Osteoblast (primary cell): ENCODE data around the gene ALG6. TPM values are rescaled to one million over a fixed set of nuclear protein-coding genes. Genes with fewer than 3 reads are reported as not detected.

Experiments used
- DNase-seq: peaks from one replicate; pipeline ENCODE4 v3.0.0; 2011; ENCODE audit warnings: low spot score, mixed read lengths; ENCODE audit not compliant: insufficient read length; ENCODE audit errors: missing footprints
- H2AFZ ChIP-seq: 2 replicates; pipeline ENCODE4 v1.6.0; 2011; ENCODE audit warnings: mild to moderate bottlenecking, low read length
- H3K27ac ChIP-seq: 2 replicates; pipeline ENCODE4 v1.5.1; 2011; ENCODE audit warnings: mild to moderate bottlenecking, low read depth, low read length, moderate library complexity
- H3K27me3 ChIP-seq: 2 replicates; pipeline ENCODE4 v1.6.0; 2012; ENCODE audit warnings: mild to moderate bottlenecking, control low read depth, inconsistent platforms, low read length, moderate library complexity; ENCODE audit not compliant: insufficient read depth
- H3K36me3 ChIP-seq: 2 replicates; pipeline ENCODE4 v1.5.1; 2011; ENCODE audit warnings: mild to moderate bottlenecking, low read length, control low read depth, moderate library complexity; ENCODE audit not compliant: insufficient read depth
- H3K4me1 ChIP-seq: 2 replicates; pipeline ENCODE4 v1.5.1; 2011; ENCODE audit warnings: mild to moderate bottlenecking, low read length, control low read depth, moderate library complexity; ENCODE audit not compliant: insufficient read depth
- H3K4me2 ChIP-seq: 2 replicates; pipeline ENCODE4 v1.6.0; 2011; ENCODE audit warnings: mild to moderate bottlenecking, low read length; ENCODE audit not compliant: insufficient read depth
- H3K4me3 ChIP-seq: fragments of 200-600 bp; sonication (generic); 3 replicates; pipeline ENCODE4 v1.5.1; 2012; ENCODE audit warnings: mild to moderate bottlenecking, low read length, inconsistent platforms; ENCODE audit not compliant: insufficient read depth
- H3K79me2 ChIP-seq: 2 replicates; pipeline ENCODE4 v1.6.0; 2012; ENCODE audit warnings: mild to moderate bottlenecking, low read length, control low read depth, inconsistent platforms; ENCODE audit not compliant: insufficient read depth
- H3K9me3 ChIP-seq: 2 replicates; pipeline ENCODE4 v1.5.1; 2011; ENCODE audit warnings: low read depth, low read length, control low read depth
- H4K20me1 ChIP-seq: 2 replicates; pipeline ENCODE4 v1.6.0; 2012; ENCODE audit warnings: mild to moderate bottlenecking, low read length, control low read depth; ENCODE audit not compliant: insufficient read depth
- total RNA-seq: library from RNA; depleted of rRNA; stranded (reverse); fragments of >200 nt; gene quantifications from 2 replicates; pipeline ENCODE4 v1.2.3, GENCODE V29; 2012
- TF ChIP-seq, protein P1 (sequence below): IDR thresholded peaks from 2 replicates; pipeline ENCODE4 v1.5.1; 2011; ENCODE audit warnings: mild to moderate bottlenecking, low read depth, low read length, moderate library complexity; ENCODE audit errors: extremely low read depth

The ALG6 gene
- total RNA-seq, 1 donor: 8.3 TPM

DNA sequence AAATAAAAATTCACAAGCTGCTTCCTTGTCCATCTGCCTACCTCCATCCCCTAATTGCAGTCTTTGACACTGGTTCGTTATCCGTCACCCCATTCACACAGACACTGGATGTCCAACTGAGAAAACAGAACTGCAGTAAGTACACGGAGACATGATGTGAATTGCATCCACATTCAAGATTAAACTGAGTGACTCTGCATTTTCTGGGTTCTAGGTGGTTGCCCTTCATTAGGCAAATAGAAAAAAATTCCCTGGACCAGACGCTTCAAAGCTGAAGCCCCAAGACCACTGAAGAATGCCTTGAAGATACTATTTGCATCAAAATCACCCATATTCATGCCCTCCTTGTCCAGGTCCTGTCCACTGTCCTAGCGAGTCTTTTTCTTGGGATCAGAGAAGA, 7.9 kb upstream of the ALG6 start:
- Histone ChIP-seq H3K4me1 (no peaks in the 10 kb centered on the region), H4K20me1 (no peaks in the 10 kb centered on the region), H3K27me3 (peaks cover 2% of the 10 kb centered on the region), H3K79me2 (no peaks in the 10 kb centered on the region), H3K27ac (no peak overlapping the region), H3K4me2 (no peak overlapping the region), H3K9me3 (no peaks in the 10 kb centered on the region), H3K36me3 (no peaks in the 10 kb centered on the region), H3K4me3 (no peak overlapping the region), H2AFZ (no peak overlapping the region)
- TF ChIP-seq, protein P1, sequence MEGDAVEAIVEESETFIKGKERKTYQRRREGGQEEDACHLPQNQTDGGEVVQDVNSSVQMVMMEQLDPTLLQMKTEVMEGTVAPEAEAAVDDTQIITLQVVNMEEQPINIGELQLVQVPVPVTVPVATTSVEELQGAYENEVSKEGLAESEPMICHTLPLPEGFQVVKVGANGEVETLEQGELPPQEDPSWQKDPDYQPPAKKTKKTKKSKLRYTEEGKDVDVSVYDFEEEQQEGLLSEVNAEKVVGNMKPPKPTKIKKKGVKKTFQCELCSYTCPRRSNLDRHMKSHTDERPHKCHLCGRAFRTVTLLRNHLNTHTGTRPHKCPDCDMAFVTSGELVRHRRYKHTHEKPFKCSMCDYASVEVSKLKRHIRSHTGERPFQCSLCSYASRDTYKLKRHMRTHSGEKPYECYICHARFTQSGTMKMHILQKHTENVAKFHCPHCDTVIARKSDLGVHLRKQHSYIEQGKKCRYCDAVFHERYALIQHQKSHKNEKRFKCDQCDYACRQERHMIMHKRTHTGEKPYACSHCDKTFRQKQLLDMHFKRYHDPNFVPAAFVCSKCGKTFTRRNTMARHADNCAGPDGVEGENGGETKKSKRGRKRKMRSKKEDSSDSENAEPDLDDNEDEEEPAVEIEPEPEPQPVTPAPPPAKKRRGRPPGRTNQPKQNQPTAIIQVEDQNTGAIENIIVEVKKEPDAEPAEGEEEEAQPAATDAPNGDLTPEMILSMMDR: no peak
- no peak for DNase-seq

DNA sequence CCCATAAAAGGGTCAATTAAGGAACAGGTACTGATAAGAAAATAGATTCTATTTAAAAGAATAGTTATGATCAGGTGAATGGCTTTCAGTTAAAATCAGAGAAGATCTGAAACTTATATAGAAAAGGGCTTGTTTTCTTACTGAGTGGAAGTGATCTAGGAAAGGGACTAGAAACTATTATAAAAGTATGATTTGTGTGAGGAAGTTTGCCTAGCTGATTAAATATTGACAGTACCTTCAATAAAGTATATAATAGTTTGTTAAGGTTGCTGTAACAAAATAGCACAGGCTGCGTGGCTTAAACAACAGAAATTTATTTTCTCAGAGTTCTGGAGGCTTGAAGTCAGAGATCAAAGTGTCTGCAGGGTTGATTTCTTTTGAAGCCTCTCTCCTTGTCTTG, 5.4 kb upstream of the ALG6 start:
- Histone ChIP-seq H3K36me3 (no peaks in the 10 kb centered on the region), H4K20me1 (no peaks in the 10 kb centered on the region), H3K27ac (no peak overlapping the region), H3K4me3 (no peak overlapping the region), H3K27me3 (peaks cover 2% of the 10 kb centered on the region), H3K9me3 (no peaks in the 10 kb centered on the region), H2AFZ (no peak overlapping the region), H3K79me2 (no peaks in the 10 kb centered on the region), H3K4me2 (no peak overlapping the region), H3K4me1 (no peaks in the 10 kb centered on the region)
- no peak for DNase-seq
- TF ChIP-seq, protein P1: no peak

DNA sequence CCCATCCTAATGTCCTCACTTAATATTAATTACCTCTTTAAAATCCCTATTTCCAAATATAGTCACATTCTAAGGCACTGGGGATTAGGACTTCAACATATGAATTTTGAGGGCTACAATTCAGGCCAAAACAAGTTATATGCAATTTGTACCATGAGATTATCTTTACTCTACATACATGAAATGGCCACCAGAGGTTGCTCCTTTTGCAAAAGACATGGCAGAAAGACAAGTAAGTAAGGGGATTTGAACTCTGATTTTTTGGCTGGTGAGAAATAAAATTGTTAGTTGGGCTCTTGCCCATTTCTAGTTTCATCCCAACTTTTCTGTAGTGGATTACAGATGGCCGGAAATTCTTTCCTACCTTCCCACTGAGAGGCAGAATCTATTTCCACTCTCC, 4.8 kb upstream of the ALG6 start:
- H3K27me3 ChIP-seq: peaks cover 2% of the 10 kb centered on the region
- no peak for DNase-seq
- TF ChIP-seq, protein P1: peak; percentile 5
- H3K4me1 ChIP-seq: no peaks in the 10 kb centered on the region
- no peaks in the 10 kb centered on the region for H4K20me1 ChIP-seq
- H3K27ac ChIP-seq: no peak overlapping the region
- H2AFZ ChIP-seq: no peak overlapping the region
- H3K9me3 ChIP-seq: no peaks in the 10 kb centered on the region
- H3K36me3 ChIP-seq: no peaks in the 10 kb centered on the region
- H3K4me3 ChIP-seq: no peak overlapping the region
- no peak overlapping the region for H3K4me2 ChIP-seq
- no peaks in the 10 kb centered on the region for H3K79me2 ChIP-seq

DNA sequence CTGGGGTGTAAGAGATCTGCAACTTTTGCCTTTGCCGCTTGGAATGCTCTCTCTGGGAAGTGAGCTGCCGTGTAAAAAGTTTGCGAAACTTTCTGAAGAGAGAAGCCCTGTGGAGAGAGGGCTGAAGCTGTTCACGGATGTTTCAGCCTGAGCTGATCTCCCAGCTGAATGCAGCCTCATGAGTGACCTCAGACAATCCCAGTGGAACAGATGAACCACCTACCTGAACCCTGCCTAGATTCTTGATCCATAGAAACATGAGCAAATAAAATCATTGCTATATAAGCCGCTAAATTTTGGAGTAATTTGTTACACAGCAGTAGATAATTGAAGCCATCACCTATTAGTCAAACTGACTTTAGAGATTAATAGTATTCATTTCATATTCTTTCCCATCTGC, 4.4 kb upstream of the ALG6 start:
- DNase-seq: no peak
- no peaks in the 10 kb centered on the region for H3K79me2 ChIP-seq
- H3K9me3 ChIP-seq: no peaks in the 10 kb centered on the region
- no peak overlapping the region for H2AFZ ChIP-seq
- H3K4me1 ChIP-seq: no peaks in the 10 kb centered on the region
- H4K20me1 ChIP-seq: no peaks in the 10 kb centered on the region
- peaks cover 2% of the 10 kb centered on the region for H3K27me3 ChIP-seq
- no peaks in the 10 kb centered on the region for H3K36me3 ChIP-seq
- TF ChIP-seq, protein P1: no peak
- no peak overlapping the region for H3K4me2 ChIP-seq
- no peak overlapping the region for H3K4me3 ChIP-seq
- H3K27ac ChIP-seq: no peak overlapping the region
